Effector memory CD4-positive, alpha-beta T cell (primary cell): ENCODE measurements around the gene PRTN3.
"Not testable (repeated sequence)": the region's sequence is repeated elsewhere in the genome, so short reads cannot be mapped to it uniquely, and the experiment has no call there.

Experiments used
- DNase-seq, 3 donors: peaks; one replicate each; pipeline ENCODE4 v3.0.0-alpha.2; 2020
- H3K27ac ChIP-seq: 2 replicates; pipeline ENCODE4 v1.7.0; 2013; ENCODE audit warnings: mild to moderate bottlenecking, low read length, moderate library complexity; ENCODE audit not compliant: insufficient read depth, poor library complexity, severe bottlenecking
- H3K27me3 ChIP-seq: replicated peaks from 2 replicates; pipeline ENCODE4 v1.7.0; 2013; ENCODE audit warnings: mild to moderate bottlenecking, low read length; ENCODE audit not compliant: insufficient read depth, control insufficient read depth, poor library complexity, severe bottlenecking
- H3K36me3 ChIP-seq: 2 replicates; pipeline ENCODE4 v1.7.0; 2013; ENCODE audit warnings: mild to moderate bottlenecking, low read length, moderate library complexity; ENCODE audit not compliant: control insufficient read depth, insufficient read depth
- H3K4me1 ChIP-seq: 2 replicates; pipeline ENCODE4 v1.7.0; 2013; ENCODE audit warnings: low read length, mild to moderate bottlenecking; ENCODE audit not compliant: control insufficient read depth, insufficient read depth, poor library complexity, severe bottlenecking
- H3K4me3 ChIP-seq: 2 replicates; pipeline ENCODE4 v1.7.0; 2013; ENCODE audit warnings: low read length, low read depth, mild to moderate bottlenecking; ENCODE audit not compliant: insufficient read depth, poor library complexity, severe bottlenecking
- H3K9me3 ChIP-seq: 2 replicates; pipeline ENCODE4 v1.7.0; 2013; ENCODE audit warnings: mild to moderate bottlenecking, low read length, moderate library complexity; ENCODE audit not compliant: control insufficient read depth

PRTN3 gene

GRCh38 chr19:875265-875879 is 34.6 kb downstream of the PRTN3 start:
- Histone ChIP-seq H3K9me3 (no peaks in the 10 kb centered on the region), H3K4me3 (no peak overlapping the region), H3K36me3 (peaks cover 15% of the 10 kb centered on the region), H3K27ac (no peak overlapping the region), H3K4me1 (peaks cover 9% of the 10 kb centered on the region), H3K27me3 (no peaks in the 10 kb centered on the region)
- DNase-seq = no peak

GRCh38 chr19:876089-876488 is 35.3 kb downstream of the PRTN3 start:
- Histone ChIP-seq H3K4me1 (peaks cover 9% of the 10 kb centered on the region), H3K27me3 (no peaks in the 10 kb centered on the region), H3K36me3 (peaks cover 12% of the 10 kb centered on the region), H3K4me3 (no peak overlapping the region), H3K27ac (no peak overlapping the region), H3K9me3 (no peaks in the 10 kb centered on the region)
- DNase-seq = no peak

- DNase-seq = no peak
- Histone ChIP-seq H3K36me3 (peaks cover 16% of the 10 kb centered on the region), H3K9me3 (no peaks in the 10 kb centered on the region), H3K27me3 (no peaks in the 10 kb centered on the region), H3K27ac (no peak overlapping the region), H3K4me3 (no peak overlapping the region), H3K4me1 (peaks cover 8% of the 10 kb centered on the region)
Measured at GRCh38 chr19:876780-877314, 36.0 kb downstream of the PRTN3 start.

- H3K27me3 ChIP-seq, H3K4me3 ChIP-seq, H3K27ac ChIP-seq, H3K9me3 ChIP-seq, H3K4me1 ChIP-seq, DNase-seq: not testable (repeated sequence)
- peaks cover 24% of the 10 kb centered on the region for H3K36me3 ChIP-seq
Measured at GRCh38 chr19:877992-878660, 37.3 kb downstream of the PRTN3 start.

GRCh38 chr19:878751-879561 is 38.2 kb downstream of the PRTN3 start:
- peaks cover 30% of the 10 kb centered on the region for H3K36me3 ChIP-seq
- not testable (repeated sequence) for H3K27ac ChIP-seq, H3K4me1 ChIP-seq, H3K9me3 ChIP-seq, H3K4me3 ChIP-seq, H3K27me3 ChIP-seq, DNase-seq

GRCh38 chr19:879711-880438 is 39.1 kb downstream of the PRTN3 start:
- no peaks in the 10 kb centered on the region for H3K27me3 ChIP-seq
- H3K4me3 ChIP-seq = no peak overlapping the region
- no peaks in the 10 kb centered on the region for H3K9me3 ChIP-seq
- no peaks in the 10 kb centered on the region for H3K4me1 ChIP-seq
- peaks cover 39% of the 10 kb centered on the region for H3K36me3 ChIP-seq
- no peak for DNase-seq
- no peak overlapping the region for H3K27ac ChIP-seq

- no peak for DNase-seq
- Histone ChIP-seq H3K4me3 (no peak overlapping the region), H3K27me3 (no peaks in the 10 kb centered on the region), H3K27ac (no peak overlapping the region), H3K36me3 (peaks cover 53% of the 10 kb centered on the region), H3K9me3 (no peaks in the 10 kb centered on the region), H3K4me1 (no peaks in the 10 kb centered on the region)
Measured at GRCh38 chr19:881385-882071, 40.7 kb downstream of the PRTN3 start.

- Histone ChIP-seq H3K36me3 (peaks cover 63% of the 10 kb centered on the region), H3K4me1 (no peaks in the 10 kb centered on the region), H3K9me3 (no peaks in the 10 kb centered on the region), H3K27me3 (no peaks in the 10 kb centered on the region), H3K4me3 (no peak overlapping the region), H3K27ac (no peak overlapping the region)
- DNase-seq = no peak
Measured at GRCh38 chr19:882871-883497, 42.2 kb downstream of the PRTN3 start.

GRCh38 chr19:883661-884211 is 42.9 kb downstream of the PRTN3 start:
- Histone ChIP-seq H3K27me3 (no peaks in the 10 kb centered on the region), H3K27ac (no peak overlapping the region), H3K9me3 (no peaks in the 10 kb centered on the region), H3K4me3 (no peak overlapping the region), H3K4me1 (no peaks in the 10 kb centered on the region), H3K36me3 (peaks cover 66% of the 10 kb centered on the region)
- no peak for DNase-seq
